IMR-90 (cell line): Measurements from ENCODE around the gene ARHGAP11A. TPM values are rescaled to one million over a fixed set of nuclear protein-coding genes. Genes with fewer than 3 reads are reported as not detected.
A peak's percentile ranks its signal among the peaks of the same experiment; 100 is the strongest.
"Not testable (repeated sequence)": the region's sequence is repeated elsewhere in the genome, so short reads cannot be mapped to it uniquely, and the experiment has no call there.

Experiments
- ATAC-seq: fragments of 200-7000 bp; cut with Tn5 transposase; 2 replicates; pipeline ENCODE4 v1.9.1; 2020; ENCODE audit warnings: low read depth, mild to moderate bottlenecking, moderate library complexity
- Bru-seq: library from RNA; stranded (reverse); fragments of 400-500 nt; gene quantifications from one replicate; lab custom pipeline; 2021; lab: Mats Ljungman, UMichigan
- BruChase-seq, 2 experiments: library from RNA; stranded (reverse); fragments of 400-500 nt; gene quantifications; one replicate each; lab custom pipeline; 2021; lab: Mats Ljungman, UMichigan
- BruUV-seq: library from RNA; stranded (reverse); fragments of 400-500 nt; replicated peaks from 2 replicates; lab custom pipeline; 2021; lab: Mats Ljungman, UMichigan
- CTCF ChIA-PET: fragments of 300-600 bp; formaldehyde crosslinking; extraction: SDS; loops from one replicate; lab custom pipeline; 2021; ENCODE audit warnings: antibody characterized with exemption; lab: Yijun Ruan, JAX
- POLR2A ChIA-PET: fragments of 300-600 bp; sonication (Branson Sonifier 250); formaldehyde crosslinking; loops from one replicate; lab custom pipeline; 2022; ENCODE audit warnings: antibody characterized with exemption; ENCODE audit not compliant: unreplicated experiment; lab: Charles Lee
- DNase-seq: peaks from one replicate; pipeline ENCODE4 v3.0.0; 2013
- H2AFZ ChIP-seq: replicated peaks from 2 replicates; pipeline ENCODE3; 2013; ENCODE audit warnings: low read length, mild to moderate bottlenecking; ENCODE audit not compliant: poor library complexity
- H2AK5ac ChIP-seq: 2 replicates; pipeline ENCODE4 v1.6.1; 2013; ENCODE audit warnings: low read depth, low read length, inconsistent platforms
- H2AK9ac ChIP-seq: replicated peaks from 2 replicates; pipeline ENCODE3; 2013; ENCODE audit warnings: mild to moderate bottlenecking, low read depth, low read length, moderate library complexity; ENCODE audit not compliant: poor library complexity
- H2BK120ac ChIP-seq: 2 replicates; pipeline ENCODE4 v1.6.1; 2013; ENCODE audit warnings: low read depth, low read length, inconsistent platforms
- H2BK15ac ChIP-seq: 3 replicates; pipeline ENCODE4 v1.6.1; 2013; ENCODE audit warnings: low read depth, low read length, inconsistent platforms
- H2BK20ac ChIP-seq: 2 replicates; pipeline ENCODE4 v1.6.1; 2013; ENCODE audit warnings: low read depth, mild to moderate bottlenecking, inconsistent platforms, low read length, moderate library complexity
- H2BK5ac ChIP-seq: 2 replicates; pipeline ENCODE4 v1.6.1; 2013; ENCODE audit warnings: mild to moderate bottlenecking, low read depth, low read length, inconsistent platforms; ENCODE audit not compliant: poor library complexity, severe bottlenecking
- H3K14ac ChIP-seq: replicated peaks from 2 replicates; pipeline ENCODE4 v1.6.1; 2013; ENCODE audit warnings: low read depth, low read length, inconsistent platforms
- H3K18ac ChIP-seq: 2 replicates; pipeline ENCODE4 v1.6.1; 2013; ENCODE audit warnings: low read depth, low read length, control low read depth
- H3K23ac ChIP-seq: 2 replicates; pipeline ENCODE4 v1.6.1; 2013; ENCODE audit warnings: low read depth, low read length, inconsistent platforms
- H3K27ac ChIP-seq: 2 replicates; pipeline ENCODE4 v1.5.1; 2013; ENCODE audit warnings: mild to moderate bottlenecking, control low read depth, low read length; ENCODE audit not compliant: insufficient read depth
- H3K27me3 ChIP-seq: 2 replicates; pipeline ENCODE4 v1.6.1; 2013; ENCODE audit warnings: low read length; ENCODE audit not compliant: control insufficient read depth, insufficient read depth
- H3K36me3 ChIP-seq: 2 replicates; pipeline ENCODE4 v1.6.1; 2013; ENCODE audit warnings: low read length, mixed read lengths; ENCODE audit not compliant: control insufficient read depth, insufficient read depth
- H3K4ac ChIP-seq: 2 replicates; pipeline ENCODE4 v1.6.1; 2013; ENCODE audit warnings: low read depth, low read length, inconsistent platforms
- H3K4me1 ChIP-seq: 2 replicates; pipeline ENCODE4 v1.6.1; 2013; ENCODE audit warnings: low read length, mixed read lengths; ENCODE audit not compliant: control insufficient read depth, insufficient read depth
- H3K4me2 ChIP-seq: 2 replicates; pipeline ENCODE4 v1.6.1; 2013; ENCODE audit warnings: low read depth, mild to moderate bottlenecking, control low read depth, low read length, moderate library complexity
- H3K4me3 ChIP-seq: 2 replicates; pipeline ENCODE4 v1.5.1; 2013; ENCODE audit warnings: low read depth, mild to moderate bottlenecking, control low read depth, low read length, moderate library complexity; ENCODE audit not compliant: insufficient read depth
- H3K56ac ChIP-seq: 2 replicates; pipeline ENCODE4 v1.6.1; 2013; ENCODE audit warnings: low read length, inconsistent platforms; ENCODE audit not compliant: insufficient read depth; ENCODE audit errors: extremely low read depth
- H3K79me1 ChIP-seq, 2 experiments: 2 replicates each; pipeline ENCODE4 v1.6.1; 2013; ENCODE audit warnings: low read length in 2 of 2, inconsistent platforms in 1 of 2, low read depth in 1 of 2
- H3K9ac ChIP-seq: 2 replicates; pipeline ENCODE4 v1.6.1; 2013; ENCODE audit warnings: low read depth, low read length, control low read depth
- H3K9me1 ChIP-seq: 2 replicates; pipeline ENCODE4 v1.6.1; 2013; ENCODE audit warnings: low read length, inconsistent platforms; ENCODE audit not compliant: insufficient read depth
- H3K9me3 ChIP-seq: 2 replicates; pipeline ENCODE4 v1.6.1; 2013; ENCODE audit warnings: low read length; ENCODE audit not compliant: control insufficient read depth, insufficient read depth
- H4K20me1 ChIP-seq: 2 replicates; pipeline ENCODE4 v1.6.1; 2013; ENCODE audit warnings: low read length, inconsistent platforms; ENCODE audit not compliant: insufficient read depth
- H4K5ac ChIP-seq: 2 replicates; pipeline ENCODE4 v1.6.1; 2013; ENCODE audit warnings: mild to moderate bottlenecking, low read depth, low read length, control low read depth
- H4K8ac ChIP-seq, 2 experiments: 2 replicates each; pipeline ENCODE4 v1.6.1; 2013; ENCODE audit warnings: low read depth in 2 of 2, low read length in 2 of 2, control low read depth in 1 of 2, inconsistent platforms in 1 of 2
- H4K91ac ChIP-seq: 2 replicates; pipeline ENCODE4 v1.6.1; 2013; ENCODE audit warnings: low read depth, low read length, inconsistent platforms; ENCODE audit not compliant: insufficient read depth
- CEBPB ChIP-seq: IDR thresholded peaks from 2 replicates; pipeline ENCODE4 v1.6.1; 2012; ENCODE audit warnings: low read depth, low read length, improper control_type of control experiment
- MXI1 ChIP-seq: IDR thresholded peaks from 2 replicates; pipeline ENCODE4 v1.6.1; 2012; ENCODE audit warnings: low read depth, mild to moderate bottlenecking, low read length, moderate library complexity, borderline replicate concordance
- WGBS, 2 experiments: methylation state at CpG; one replicate each; pipeline versions ENCODE4 v1.1.5 to v1.1.7; 2013; ENCODE audit warnings: missing lambda C conversion rate in 2 of 2; ENCODE audit not compliant: insufficient read length in 1 of 2; ENCODE audit errors: extremely low coverage in 2 of 2; 5-methylcytosine and 5-hydroxymethylcytosine counted together
- dilution Hi-C: fragments of 300-500 bp; cut with HindIII; formaldehyde crosslinking; loops from one replicate; pipeline ENCODE4 v1.14.3; 2018; ENCODE audit warnings: low sequenced_read_pairs; ENCODE audit not compliant: unreplicated experiment
- in situ Hi-C: fragments of 300-500 bp; cut with MboI; formaldehyde crosslinking; loops from 3 replicates; pipeline ENCODE4 v1.14.3; 2019; ENCODE audit warnings: low sequenced_read_pairs, inconsistent platforms, mixed read lengths
- intact Hi-C: fragments of 100-400 bp; cut with micrococcal nuclease; formaldehyde crosslinking; loops from 2 replicates; pipeline ENCODE4 v1.10.0; 2022
- long read RNA-seq: library from polyadenylated mRNA; unstranded; transcript quantifications from one replicate; pipeline ENCODE4 v2.0.0, GENCODE V29; 2021; ENCODE audit not compliant: unreplicated experiment
- polyA plus RNA-seq, 3 experiments: library from polyadenylated mRNA; depleted of rRNA; stranded (reverse); fragments of >200 nt; gene quantifications; 2 replicates each; pipeline ENCODE4 v1.2.3, GENCODE V29; 2012; ENCODE audit warnings: low replicate concordance in 1 of 3
- total RNA-seq: library from RNA; depleted of rRNA; stranded (reverse); fragments of >200 nt; gene quantifications from 2 replicates; pipeline ENCODE4 v1.2.3, GENCODE V29; 2012; rRNA removed

Gene ARHGAP11A
- 28.6 and 29.0 TPM in 2 replicates for total RNA-seq
- 8.5 and 9.9 TPM in 2 replicates for polyA plus RNA-seq (2012; rRNA removed)
- polyA plus RNA-seq (2012; cell fraction: cytosol; rRNA removed), result 1.3 and 1.7 TPM in 2 replicates
- 1.3 and 5.8 TPM in 2 replicates for polyA plus RNA-seq (2012; cell fraction: nucleus; rRNA removed; ENCODE audit: low replicate concordance)
- percentile 84 among the genes with signal in this experiment for Bru-seq, nascent RNA
- BruChase-seq, experiment 1, labeled RNA remaining after a 6-hour chase, result percentile 79 among the genes with signal in this experiment
- percentile 88 among the genes with signal in this experiment for BruChase-seq, experiment 2, labeled RNA remaining after a 2-hour chase
- long read RNA-seq, full-length matches to known transcripts, result 21 of 31 reads
- long read RNA-seq, partial matches to known transcripts, result 2 of 31 reads
- long read RNA-seq, other reads (novel, unspliced or antisense), result 8 of 31 reads

- H3K79me1 ChIP-seq, H4K20me1 ChIP-seq, in situ Hi-C loops, H3K4me1 ChIP-seq, H3K9me3 ChIP-seq, H2AK5ac ChIP-seq, dilution Hi-C loops, H2AK9ac ChIP-seq, H3K9me1 ChIP-seq, BruUV-seq, intact Hi-C loops, POLR2A ChIA-PET, H2BK15ac ChIP-seq, CTCF ChIA-PET, H3K27me3 ChIP-seq, H3K36me3 ChIP-seq: not testable (repeated sequence)
- H2BK20ac ChIP-seq, result peak within 1 kb of the TSS; percentile 61; the same call in 1 of the 2 replicates
- DNase-seq, result peak; percentile 88
- ATAC-seq, result peak; percentile 91
- H3K27ac ChIP-seq, result peak within 1 kb of the TSS; percentile 99
- H3K4me2 ChIP-seq, result peak within 1 kb of the TSS; percentile 99
- TF ChIP-seq CEBPB (peak; percentile 63), MXI1 (peak; percentile 76)
- H3K23ac ChIP-seq, result peak within 1 kb of the TSS; percentile 46; the same call in 1 of the 2 replicates
- no CpG with 5 or more reads among the region's 43 CpGs for WGBS, 2 experiments
- peak within 1 kb of the TSS; percentile 99 for H3K9ac ChIP-seq
- peak within 1 kb of the TSS; percentile 94; the same call in 1 of the 2 replicates for H3K14ac ChIP-seq
- peak within 1 kb of the TSS; percentile 94 to 97 for H4K8ac ChIP-seq
- peak within 1 kb of the TSS; percentile 97 for H3K56ac ChIP-seq
- peak within 1 kb of the TSS; percentile 75 for H4K91ac ChIP-seq
- H3K4ac ChIP-seq, result peak within 1 kb of the TSS; percentile 86
- H4K5ac ChIP-seq, result peak within 1 kb of the TSS; percentile 94
- peak within 1 kb of the TSS; percentile 95 for H3K18ac ChIP-seq
- H2AFZ ChIP-seq, result peak within 1 kb of the TSS; percentile 78
- H2BK5ac ChIP-seq, result peak within 1 kb of the TSS; percentile 95
- H2BK120ac ChIP-seq, result peak within 1 kb of the TSS; percentile 92
- H3K4me3 ChIP-seq, result peak within 1 kb of the TSS; percentile 100
Observed at GRCh38 chr15:32615051-32615870, at the start of gene ARHGAP11A. TSS of gene ARHGAP11A (plus strand) at chr15:32615504. CDS start at chr15:32616212, 708 bp downstream.

- H4K8ac ChIP-seq, dilution Hi-C loops, H3K4me1 ChIP-seq, in situ Hi-C loops, H2AK9ac ChIP-seq, H2BK15ac ChIP-seq, H2BK120ac ChIP-seq, H2BK5ac ChIP-seq, H4K91ac ChIP-seq, H3K18ac ChIP-seq, H3K4me3 ChIP-seq, H2AK5ac ChIP-seq, H3K14ac ChIP-seq, H3K27ac ChIP-seq, ATAC-seq, H3K9me3 ChIP-seq, H4K5ac ChIP-seq, H3K27me3 ChIP-seq, POLR2A ChIA-PET, CTCF ChIA-PET, H3K4ac ChIP-seq, H3K9ac ChIP-seq, H3K9me1 ChIP-seq, H3K4me2 ChIP-seq, H3K56ac ChIP-seq, intact Hi-C loops, H4K20me1 ChIP-seq, H2BK20ac ChIP-seq, DNase-seq, H3K23ac ChIP-seq, H3K79me1 ChIP-seq, BruUV-seq, H3K36me3 ChIP-seq, H2AFZ ChIP-seq: not testable (repeated sequence)
- WGBS, 2 experiments, result no CpG with 5 or more reads among the region's 3 CpGs
Observed at GRCh38 chr15:32568988-32569387, 46.3 kb upstream of the ARHGAP11A start.
